ENCODE measurements around the gene SLC16A3.

GRCh38 chr17:82272495-82273326, 43.9 kb downstream of the SLC16A3 start:
- TF ChIP-seq CTCF (conservative IDR thresholded peaks at IDR 0.05; ENCODE audit: low read depth in 2 of 2): no peak
- TF ChIP-seq EZH2 (IDR thresholded peaks at IDR 0.05; ENCODE audit: low read depth, unreplicated experiment): no peak
- TF ChIP-seq ZNF114 (CRISPR knock-in tag; IDR thresholded peaks at IDR 0.05): no peak
- no peak for TF ChIP-seq POLR2AphosphoS5 (IDR thresholded peaks at IDR 0.05; ENCODE audit: low read depth)
- TF ChIP-seq, protein P1, sequence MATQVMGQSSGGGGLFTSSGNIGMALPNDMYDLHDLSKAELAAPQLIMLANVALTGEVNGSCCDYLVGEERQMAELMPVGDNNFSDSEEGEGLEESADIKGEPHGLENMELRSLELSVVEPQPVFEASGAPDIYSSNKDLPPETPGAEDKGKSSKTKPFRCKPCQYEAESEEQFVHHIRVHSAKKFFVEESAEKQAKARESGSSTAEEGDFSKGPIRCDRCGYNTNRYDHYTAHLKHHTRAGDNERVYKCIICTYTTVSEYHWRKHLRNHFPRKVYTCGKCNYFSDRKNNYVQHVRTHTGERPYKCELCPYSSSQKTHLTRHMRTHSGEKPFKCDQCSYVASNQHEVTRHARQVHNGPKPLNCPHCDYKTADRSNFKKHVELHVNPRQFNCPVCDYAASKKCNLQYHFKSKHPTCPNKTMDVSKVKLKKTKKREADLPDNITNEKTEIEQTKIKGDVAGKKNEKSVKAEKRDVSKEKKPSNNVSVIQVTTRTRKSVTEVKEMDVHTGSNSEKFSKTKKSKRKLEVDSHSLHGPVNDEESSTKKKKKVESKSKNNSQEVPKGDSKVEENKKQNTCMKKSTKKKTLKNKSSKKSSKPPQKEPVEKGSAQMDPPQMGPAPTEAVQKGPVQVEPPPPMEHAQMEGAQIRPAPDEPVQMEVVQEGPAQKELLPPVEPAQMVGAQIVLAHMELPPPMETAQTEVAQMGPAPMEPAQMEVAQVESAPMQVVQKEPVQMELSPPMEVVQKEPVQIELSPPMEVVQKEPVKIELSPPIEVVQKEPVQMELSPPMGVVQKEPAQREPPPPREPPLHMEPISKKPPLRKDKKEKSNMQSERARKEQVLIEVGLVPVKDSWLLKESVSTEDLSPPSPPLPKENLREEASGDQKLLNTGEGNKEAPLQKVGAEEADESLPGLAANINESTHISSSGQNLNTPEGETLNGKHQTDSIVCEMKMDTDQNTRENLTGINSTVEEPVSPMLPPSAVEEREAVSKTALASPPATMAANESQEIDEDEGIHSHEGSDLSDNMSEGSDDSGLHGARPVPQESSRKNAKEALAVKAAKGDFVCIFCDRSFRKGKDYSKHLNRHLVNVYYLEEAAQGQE (IDR thresholded peaks at IDR 0.05; ENCODE audit: unreplicated experiment): no peak
- TF ChIP-seq ZNF331 (CRISPR knock-in tag; IDR thresholded peaks at IDR 0.05; ENCODE audit: low read depth): no peak
- no peak for TF ChIP-seq STAT1 (IDR thresholded peaks at IDR 0.05; ENCODE audit: unreplicated experiment)

Data from GM23338 (cell line).